Measurements from ENCODE around the gene VSTM1. TPM values are rescaled to one million over a fixed set of nuclear protein-coding genes. Genes with fewer than 3 reads are reported as not detected.
"Not testable (repeated sequence)": the region's sequence is repeated elsewhere in the genome, so short reads cannot be mapped to it uniquely, and the experiment has no call there.

VSTM1 gene
- polyA plus RNA-seq, 3 donors from 2014 or later: 1.1 TPM; not detected in 2

DNA sequence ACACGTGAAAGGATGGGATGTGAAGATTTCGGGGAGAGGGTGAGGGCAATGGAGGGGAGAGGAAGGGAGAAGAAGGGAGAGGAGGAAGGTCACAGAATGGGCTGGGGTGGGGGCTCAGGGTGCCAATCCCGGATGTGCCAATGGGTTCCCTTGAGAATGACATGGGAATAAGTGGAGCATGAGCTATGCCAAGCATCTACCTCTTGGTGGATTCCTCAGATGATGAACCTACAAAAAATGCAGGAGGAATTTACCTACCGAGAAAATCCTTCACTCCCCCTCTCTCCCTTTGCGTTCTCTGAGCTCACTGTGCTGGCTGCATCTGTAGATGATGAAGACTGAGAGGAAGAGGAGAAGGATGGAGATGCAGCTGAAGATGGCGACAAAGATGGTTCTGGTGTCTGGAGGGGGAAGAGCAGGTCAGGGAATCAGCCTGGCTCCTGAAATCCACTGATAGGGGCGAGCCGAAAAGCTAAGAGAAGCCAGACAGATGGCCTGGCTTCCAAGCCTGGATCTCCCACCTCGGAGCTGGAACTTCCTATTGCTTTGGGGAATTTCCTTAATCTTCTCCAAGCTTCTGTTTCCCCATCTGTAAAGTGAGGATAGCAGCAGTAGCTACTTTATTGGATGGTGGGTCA lies 21.6 kb downstream of the VSTM1 start:
- H3K9me3 Mint-ChIP-seq: peaks cover 0 to 1% (median 0%) of the 10 kb centered on the region in 6 donors
- peaks cover 0 to 22% (median 3%) of the 10 kb centered on the region in 3 donors for H3K27me3 Mint-ChIP-seq (ENCODE audit: low read depth in 3 of 3)
- no peak overlapping the region for H3K4me3 Mint-ChIP-seq
- H3K36me3 Mint-ChIP-seq: no peaks in the 10 kb centered on the region
- H3K27ac Mint-ChIP-seq: no peak overlapping the region
- no peaks in the 10 kb centered on the region for H3K4me1 Mint-ChIP-seq
- no peak for DNase-seq

DNA sequence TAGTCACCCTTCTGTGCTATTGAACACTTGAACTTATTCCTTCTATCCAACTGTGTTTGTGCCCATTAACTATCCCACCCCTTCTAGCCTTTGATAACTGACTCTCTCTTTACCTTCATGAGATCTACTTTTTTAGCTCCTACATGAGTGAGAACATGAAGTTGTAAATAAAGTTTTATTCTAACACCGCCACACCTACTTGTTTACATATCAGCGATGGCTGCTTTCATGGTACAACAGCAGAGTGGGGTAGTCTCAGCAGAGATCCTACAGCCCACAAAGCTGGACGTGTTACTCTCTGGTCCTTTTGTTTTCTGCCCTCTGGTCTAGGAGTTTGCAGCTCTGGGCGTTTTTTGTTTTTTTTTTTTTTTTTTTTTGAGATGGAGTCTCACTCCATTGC lies 23.7 kb downstream of the VSTM1 start:
- peaks cover 0 to 18% (median 2%) of the 10 kb centered on the region in 3 donors for H3K27me3 Mint-ChIP-seq (ENCODE audit: low read depth in 3 of 3)

DNA sequence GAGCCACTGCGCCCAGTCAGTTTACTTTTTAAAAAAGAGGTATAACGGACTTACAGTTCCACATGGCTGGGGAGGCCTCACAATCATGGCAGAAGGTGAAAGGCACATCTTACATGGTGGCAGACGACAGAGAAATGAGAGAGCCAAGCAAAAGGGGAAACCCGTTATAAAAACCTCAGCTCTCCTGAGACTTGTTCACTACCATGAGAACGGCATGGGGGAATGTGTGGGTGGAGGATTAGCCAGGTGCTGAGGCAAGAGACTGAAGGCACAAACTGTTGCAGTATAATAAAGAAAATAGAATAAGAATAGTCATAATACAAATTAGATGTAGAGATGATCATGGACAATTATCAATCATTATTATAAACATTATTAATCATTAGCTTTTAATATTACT lies 27.2 kb downstream of the VSTM1 start:
- H3K4me3 Mint-ChIP-seq, DNase-seq, H3K4me1 Mint-ChIP-seq, H3K36me3 Mint-ChIP-seq, H3K27ac Mint-ChIP-seq, H3K9me3 Mint-ChIP-seq: not testable (repeated sequence)
- peaks cover 2 to 13% (median 2%) of the 10 kb centered on the region in 3 donors for H3K27me3 Mint-ChIP-seq (ENCODE audit: low read depth in 3 of 3)

More for the DNA sequence above, 23.7 kb downstream of the VSTM1 start:
- Mint-ChIP-seq H3K27ac (no peak overlapping the region), H3K4me1 (no peaks in the 10 kb centered on the region), H3K9me3 (peaks cover 0 to 1% (median 0%) of the 10 kb centered on the region in 6 donors), H3K4me3 (no peak overlapping the region), H3K36me3 (no peaks in the 10 kb centered on the region)
- DNase-seq: no peak

DNA sequence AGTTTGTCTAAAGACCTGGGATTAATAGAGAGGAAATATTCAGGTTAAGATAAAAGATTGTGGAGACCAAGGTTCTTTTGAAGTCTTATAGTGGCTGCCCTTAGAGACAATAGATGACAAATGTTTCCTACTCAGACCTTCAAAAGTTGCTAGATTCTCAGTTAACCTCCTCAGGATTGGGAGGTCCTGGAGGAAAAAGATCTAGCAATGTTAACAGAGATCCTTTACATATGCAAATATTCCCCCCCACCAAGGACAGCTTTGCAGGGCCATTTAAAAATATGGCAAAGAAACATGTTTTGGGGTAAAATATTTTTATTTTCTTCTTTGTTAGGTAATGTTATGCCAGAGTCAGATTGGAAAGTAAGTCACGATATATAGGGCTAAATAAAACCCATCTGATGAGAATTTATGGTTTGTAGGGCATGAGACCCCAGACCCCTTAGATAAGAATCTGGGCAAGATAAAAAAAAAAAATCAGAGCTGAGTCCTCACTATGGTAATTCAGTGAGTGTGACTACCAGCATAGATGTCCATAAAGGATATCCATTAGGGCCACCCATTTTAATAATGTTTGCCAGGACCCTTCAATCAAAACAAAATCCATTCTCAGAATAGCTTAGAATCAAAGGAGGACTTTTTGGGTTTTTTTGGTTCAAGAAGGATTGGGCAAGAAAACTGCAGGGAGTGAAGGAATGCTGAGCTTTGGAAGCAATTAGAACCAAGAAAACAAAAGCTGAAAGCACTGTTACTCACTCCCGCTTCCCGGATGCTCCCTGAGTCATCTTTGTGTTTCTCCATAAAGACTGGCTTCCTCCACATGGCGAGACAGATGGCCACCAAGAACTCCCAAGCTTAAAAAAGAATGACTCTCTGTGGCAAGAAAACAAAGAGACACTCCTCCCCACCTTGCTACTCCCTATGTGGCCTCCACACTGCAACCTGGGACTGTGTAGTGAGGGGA lies 28.2 kb downstream of the VSTM1 start:
- Mint-ChIP-seq H3K36me3 (no peaks in the 10 kb centered on the region), H3K27me3 (ENCODE audit: low read depth in 3 of 3) (peaks cover 2 to 13% (median 6%) of the 10 kb centered on the region in 3 donors), H3K9me3 (peaks cover 0 to 1% (median 0%) of the 10 kb centered on the region in 6 donors), H3K4me1 (no peaks in the 10 kb centered on the region), H3K27ac (no peak overlapping the region), H3K4me3 (no peak overlapping the region)
- no peak for DNase-seq

DNA sequence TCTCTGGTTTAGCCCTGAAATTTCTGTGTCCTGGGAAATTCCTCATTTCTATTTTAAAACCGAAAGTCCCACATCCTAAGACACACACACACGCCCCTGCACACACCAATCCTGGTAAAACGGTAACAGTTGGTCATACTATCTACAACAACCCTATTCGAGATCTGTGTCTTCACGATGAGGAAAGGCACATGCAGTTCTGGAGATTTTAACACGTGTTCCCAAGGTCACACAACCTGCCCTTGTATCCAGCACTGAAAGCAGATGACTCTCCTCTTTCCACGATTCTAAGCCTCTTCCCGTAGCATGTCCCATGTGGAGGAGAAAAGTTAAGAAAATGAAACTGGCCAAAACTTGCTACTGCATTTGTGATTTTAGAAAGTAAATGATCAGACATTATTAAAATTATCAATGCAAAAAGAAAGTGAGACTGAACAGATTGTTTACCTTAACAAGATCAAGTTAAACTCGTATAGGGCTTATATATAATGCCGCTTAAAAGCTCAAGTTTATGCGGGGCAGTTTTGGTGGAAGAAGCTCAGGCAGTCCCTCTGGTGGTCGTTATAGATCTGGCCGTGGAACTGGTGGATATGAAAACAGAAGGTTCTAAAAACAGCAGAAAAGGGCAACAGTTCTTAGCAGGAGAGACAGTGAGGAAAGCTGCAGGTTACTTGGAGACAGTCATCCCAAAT lies 32.7 kb downstream of the VSTM1 start:
- Mint-ChIP-seq H3K27me3 (ENCODE audit: low read depth in 3 of 3) (peaks cover 3 to 17% (median 8%) of the 10 kb centered on the region in 3 donors), H3K4me1 (peaks cover 0 to 5% of the 10 kb centered on the region in 2 donors), H3K36me3 (no peaks in the 10 kb centered on the region), H3K9me3 (no peaks in the 10 kb centered on the region), H3K4me3 (no peak overlapping the region), H3K27ac (no peak overlapping the region)
- DNase-seq: no peak

DNA sequence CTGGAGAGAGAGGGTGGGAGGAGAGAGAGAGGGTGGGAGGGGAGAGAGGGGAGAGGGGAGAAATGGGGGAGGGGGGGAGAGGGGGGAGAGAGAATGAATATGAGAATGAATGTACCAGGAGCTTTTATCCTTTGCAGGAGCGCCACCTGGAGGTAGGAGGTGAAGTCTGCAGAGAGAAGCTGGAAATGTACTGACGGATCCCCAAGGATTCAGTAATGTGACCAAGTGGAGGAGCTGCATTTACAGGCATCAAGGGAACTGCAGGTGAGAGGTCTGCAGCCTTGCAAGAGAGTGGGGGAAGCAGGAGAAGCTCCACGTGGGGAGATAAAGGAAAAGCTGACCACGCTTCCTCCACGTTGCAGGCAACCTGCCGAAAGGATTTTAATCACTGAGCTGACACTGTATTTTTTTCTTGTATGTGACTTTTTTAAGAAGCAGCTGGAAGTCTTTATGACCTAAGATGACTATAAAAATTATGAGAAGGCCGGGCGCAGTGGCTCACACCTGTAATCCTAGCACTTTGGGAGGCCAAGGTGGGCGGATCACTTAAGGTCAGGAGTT lies 33.7 kb downstream of the VSTM1 start:
- DNase-seq: peak; percentile 10 to 29 (median 27)
- no peak overlapping the region for H3K27ac Mint-ChIP-seq
- peaks cover 3 to 20% (median 8%) of the 10 kb centered on the region in 3 donors for H3K27me3 Mint-ChIP-seq (ENCODE audit: low read depth in 3 of 3)
- no peaks in the 10 kb centered on the region for H3K9me3 Mint-ChIP-seq
- no peaks in the 10 kb centered on the region for H3K36me3 Mint-ChIP-seq
- peaks cover 0 to 5% of the 10 kb centered on the region in 2 donors for H3K4me1 Mint-ChIP-seq
- H3K4me3 Mint-ChIP-seq: no peak overlapping the region

DNA sequence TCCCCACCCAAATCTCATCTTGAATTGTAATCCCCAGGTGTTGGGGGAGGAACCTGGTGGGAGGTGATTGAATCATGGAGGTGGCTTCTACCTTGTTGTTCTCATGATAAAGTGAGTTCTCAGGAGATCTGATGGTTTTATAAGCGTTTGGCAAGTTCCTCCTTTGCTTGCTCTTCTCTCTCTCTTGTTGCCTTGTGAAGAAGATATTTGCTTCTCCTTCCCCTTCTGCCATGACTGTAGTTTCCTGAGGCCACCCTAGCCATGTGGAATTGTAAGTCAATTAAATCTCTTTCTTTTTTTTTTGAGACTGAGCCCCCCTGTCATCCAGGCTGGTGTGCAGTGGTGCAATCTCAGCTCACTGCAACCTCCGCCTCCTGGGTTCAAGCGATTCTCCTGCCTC lies 34.4 kb downstream of the VSTM1 start:
- DNase-seq: no peak

DNA sequence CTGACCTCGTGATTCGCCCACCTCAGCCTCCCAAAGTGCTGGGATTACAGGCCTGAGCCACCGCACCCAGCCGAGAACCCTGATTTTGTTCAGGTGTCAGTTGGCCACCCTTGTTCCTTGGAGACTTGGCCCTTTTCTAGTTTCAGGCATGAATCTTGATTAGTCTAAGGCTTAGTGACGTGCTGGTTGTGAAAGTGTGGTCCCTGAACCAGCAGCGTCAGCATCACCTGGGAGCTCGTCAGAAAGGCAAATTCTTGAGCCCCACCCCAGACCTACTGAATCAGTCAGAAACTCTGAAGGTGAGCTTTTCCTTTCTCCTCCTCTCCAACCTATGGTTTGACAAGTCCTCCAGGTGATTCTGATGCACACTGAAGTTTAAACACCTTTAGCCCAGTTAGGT lies 37.0 kb downstream of the VSTM1 start:
- H3K27me3 Mint-ChIP-seq (ENCODE audit: low read depth in 3 of 3): peaks cover 2 to 24% (median 8%) of the 10 kb centered on the region in 3 donors

More for the DNA sequence above, 34.4 kb downstream of the VSTM1 start:
- Mint-ChIP-seq H3K27me3 (ENCODE audit: low read depth in 3 of 3) (peaks cover 2 to 20% (median 8%) of the 10 kb centered on the region in 3 donors), H3K4me3 (no peak overlapping the region), H3K4me1 (peaks cover 0 to 5% of the 10 kb centered on the region in 2 donors), H3K9me3 (no peaks in the 10 kb centered on the region), H3K36me3 (no peaks in the 10 kb centered on the region), H3K27ac (no peak overlapping the region)

DNA sequence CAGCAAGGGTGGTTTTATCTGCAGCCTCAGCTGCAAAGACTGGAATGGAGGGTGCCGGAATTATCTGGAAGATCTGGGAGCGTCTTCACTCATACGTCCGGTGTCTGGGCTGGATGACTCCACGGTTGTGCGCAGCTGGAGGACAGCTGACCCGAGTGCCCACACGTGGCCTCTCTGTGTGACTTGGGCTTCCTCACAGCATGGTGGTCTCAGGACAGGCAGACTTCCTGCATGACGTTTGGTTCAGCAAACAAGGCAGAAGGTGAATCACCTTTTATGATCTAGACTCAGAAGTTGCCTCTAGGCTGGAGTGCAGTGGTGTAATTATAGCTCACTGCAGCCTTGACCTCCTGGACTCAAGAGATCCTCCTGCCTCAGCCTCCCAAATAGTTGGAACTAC lies 39.0 kb downstream of the VSTM1 start:
- Mint-ChIP-seq H3K27ac (no peak overlapping the region), H3K4me1 (peaks cover 0 to 3% of the 10 kb centered on the region in 2 donors), H3K9me3 (no peaks in the 10 kb centered on the region), H3K36me3 (no peaks in the 10 kb centered on the region), H3K27me3 (ENCODE audit: low read depth in 3 of 3) (peaks cover 2 to 22% (median 4%) of the 10 kb centered on the region in 3 donors), H3K4me3 (no peak overlapping the region)
- DNase-seq: no peak

More for the DNA sequence above, 37.0 kb downstream of the VSTM1 start:
- H3K27ac Mint-ChIP-seq: no peak overlapping the region
- DNase-seq: no peak
- no peaks in the 10 kb centered on the region for H3K36me3 Mint-ChIP-seq
- no peak overlapping the region for H3K4me3 Mint-ChIP-seq
- peaks cover 3 to 5% of the 10 kb centered on the region in 2 donors for H3K4me1 Mint-ChIP-seq
- H3K9me3 Mint-ChIP-seq: no peaks in the 10 kb centered on the region

DNA sequence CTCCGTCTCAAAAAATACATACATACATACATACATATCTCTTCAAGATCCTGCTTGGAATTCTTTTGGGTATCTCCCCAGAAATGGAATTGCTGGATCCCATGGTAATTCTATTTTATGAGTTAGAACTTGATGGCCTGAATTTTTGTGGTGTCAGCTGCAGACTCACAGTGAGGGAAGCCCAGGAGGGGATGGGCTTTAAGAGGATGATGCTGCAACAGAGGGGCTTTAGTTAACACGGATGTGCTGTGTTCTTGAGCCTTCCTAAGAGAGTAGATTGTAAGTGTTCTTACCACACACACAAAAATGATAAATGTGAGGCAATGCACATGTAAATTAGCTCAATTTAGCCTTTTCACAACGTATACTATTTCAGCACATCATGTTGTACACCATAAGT lies 40.5 kb downstream of the VSTM1 start:
- no peak overlapping the region for H3K4me3 Mint-ChIP-seq
- no peaks in the 10 kb centered on the region for H3K9me3 Mint-ChIP-seq
- no peaks in the 10 kb centered on the region for H3K36me3 Mint-ChIP-seq
- H3K4me1 Mint-ChIP-seq: peaks cover 0 to 3% of the 10 kb centered on the region in 2 donors
- no peak for DNase-seq
- no peak overlapping the region for H3K27ac Mint-ChIP-seq
- H3K27me3 Mint-ChIP-seq (ENCODE audit: low read depth in 3 of 3): peaks cover 2 to 15% (median 4%) of the 10 kb centered on the region in 3 donors

DNA sequence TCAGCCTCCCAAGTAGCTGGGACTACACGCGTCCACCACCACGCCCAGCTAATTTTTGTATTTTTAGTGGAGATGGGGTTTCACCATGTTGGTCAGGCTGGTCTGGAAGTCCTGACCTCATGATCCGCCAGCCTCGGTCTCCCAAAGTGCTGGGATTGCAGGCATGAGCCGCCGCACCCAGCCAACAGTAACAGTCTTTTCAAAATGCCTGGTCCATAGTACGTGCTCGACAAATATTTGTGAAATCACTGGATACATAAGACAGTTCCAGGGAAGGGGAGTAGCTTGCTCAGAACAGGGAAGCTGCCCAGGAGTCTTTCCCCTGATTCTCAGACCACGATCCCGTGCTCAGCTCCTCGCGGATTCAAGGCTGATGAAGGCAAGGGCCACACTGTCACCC lies 41.8 kb downstream of the VSTM1 start:
- H3K9me3 Mint-ChIP-seq: no peaks in the 10 kb centered on the region
- H3K4me1 Mint-ChIP-seq: peaks cover 0 to 3% of the 10 kb centered on the region in 2 donors
- no peaks in the 10 kb centered on the region for H3K36me3 Mint-ChIP-seq
- no peak for DNase-seq
- peaks cover 0 to 18% (median 6%) of the 10 kb centered on the region in 3 donors for H3K27me3 Mint-ChIP-seq (ENCODE audit: low read depth in 3 of 3)
- H3K4me3 Mint-ChIP-seq: no peak overlapping the region
- no peak overlapping the region for H3K27ac Mint-ChIP-seq

DNA sequence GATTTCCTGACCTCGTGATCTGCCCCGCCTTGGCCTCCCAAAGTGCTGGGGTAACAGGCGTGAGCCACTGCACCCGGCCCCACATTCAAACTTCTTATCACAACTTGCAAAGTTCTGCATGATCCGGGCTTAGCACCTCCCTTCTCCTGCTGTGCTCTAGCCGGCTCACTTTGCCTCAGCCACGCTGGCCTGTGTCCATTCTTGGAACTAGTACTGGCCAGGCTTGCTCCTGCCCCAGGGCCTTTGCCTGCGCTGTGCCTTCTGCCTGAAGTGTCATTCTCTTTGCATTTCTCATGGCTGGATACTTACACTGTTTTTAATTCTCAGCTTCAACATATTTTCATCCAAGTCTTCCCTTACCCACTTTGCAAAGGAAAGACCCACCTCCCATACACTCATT lies 42.3 kb downstream of the VSTM1 start:
- Mint-ChIP-seq H3K9me3 (no peaks in the 10 kb centered on the region), H3K4me3 (no peak overlapping the region), H3K27me3 (ENCODE audit: low read depth in 3 of 3) (peaks cover 0 to 18% (median 6%) of the 10 kb centered on the region in 3 donors), H3K36me3 (no peaks in the 10 kb centered on the region), H3K4me1 (peaks cover 0 to 3% of the 10 kb centered on the region in 2 donors), H3K27ac (no peak overlapping the region)
- DNase-seq: no peak

DNA sequence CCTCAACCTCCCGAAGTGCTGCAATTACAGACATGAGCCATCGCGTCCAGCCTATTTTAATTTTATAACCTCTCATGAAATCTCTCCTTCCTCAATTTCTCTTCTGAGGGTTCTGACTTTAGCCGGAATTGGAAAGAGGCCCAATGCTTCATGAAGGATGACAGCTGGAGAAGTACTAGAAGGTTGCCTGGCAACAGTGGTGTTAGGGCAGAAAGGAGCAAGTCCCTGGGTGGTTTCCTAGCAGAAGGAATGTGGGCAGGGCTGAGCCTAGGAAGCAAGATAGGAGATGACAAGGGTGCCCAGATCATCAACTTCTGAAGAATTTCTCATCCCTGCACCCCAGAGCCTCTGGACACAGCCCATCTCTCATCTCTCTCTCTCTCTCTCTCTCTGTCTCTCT lies 46.4 kb downstream of the VSTM1 start:
- Mint-ChIP-seq H3K4me3 (no peak overlapping the region), H3K27ac (no peak overlapping the region), H3K9me3 (no peaks in the 10 kb centered on the region), H3K27me3 (ENCODE audit: low read depth in 3 of 3) (peaks cover 2 to 19% (median 9%) of the 10 kb centered on the region in 3 donors), H3K36me3 (no peaks in the 10 kb centered on the region), H3K4me1 (no peaks in the 10 kb centered on the region)
- DNase-seq: no peak

Data from immature natural killer cell (primary cell).